NOMO-1 (cell line): ENCODE measurements around the gene NEK8.
"Not testable (repeated sequence)": the region's sequence is repeated elsewhere in the genome, so short reads cannot be mapped to it uniquely, and the experiment has no call there.

Experiments
- DNase-seq, 2 experiments: peaks; one replicate each; lab custom pipeline; 2025; ENCODE audit not compliant: unreplicated experiment in 2 of 2; lab: John Stamatoyannopoulos, UW

NEK8 gene

DNA sequence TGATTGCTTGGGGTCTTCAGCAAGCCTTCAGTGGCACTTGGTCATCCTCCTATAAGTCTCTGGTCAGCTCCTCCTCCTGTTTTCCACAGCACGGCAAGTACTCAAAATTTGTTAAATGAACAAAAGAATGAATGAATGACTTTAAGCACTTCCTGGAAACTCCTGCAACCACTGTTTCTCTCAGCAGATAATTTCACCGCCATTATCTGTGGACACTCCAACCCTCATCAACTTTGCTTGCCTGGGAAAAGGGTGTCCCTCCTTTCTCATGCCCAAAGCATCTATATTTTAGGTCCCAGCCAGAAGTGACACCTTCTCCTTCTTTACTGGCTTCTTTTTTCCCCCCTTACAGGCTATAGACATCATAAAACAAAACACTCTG is 21.3 kb upstream of the NEK8 start:
- no peak for DNase-seq

DNA sequence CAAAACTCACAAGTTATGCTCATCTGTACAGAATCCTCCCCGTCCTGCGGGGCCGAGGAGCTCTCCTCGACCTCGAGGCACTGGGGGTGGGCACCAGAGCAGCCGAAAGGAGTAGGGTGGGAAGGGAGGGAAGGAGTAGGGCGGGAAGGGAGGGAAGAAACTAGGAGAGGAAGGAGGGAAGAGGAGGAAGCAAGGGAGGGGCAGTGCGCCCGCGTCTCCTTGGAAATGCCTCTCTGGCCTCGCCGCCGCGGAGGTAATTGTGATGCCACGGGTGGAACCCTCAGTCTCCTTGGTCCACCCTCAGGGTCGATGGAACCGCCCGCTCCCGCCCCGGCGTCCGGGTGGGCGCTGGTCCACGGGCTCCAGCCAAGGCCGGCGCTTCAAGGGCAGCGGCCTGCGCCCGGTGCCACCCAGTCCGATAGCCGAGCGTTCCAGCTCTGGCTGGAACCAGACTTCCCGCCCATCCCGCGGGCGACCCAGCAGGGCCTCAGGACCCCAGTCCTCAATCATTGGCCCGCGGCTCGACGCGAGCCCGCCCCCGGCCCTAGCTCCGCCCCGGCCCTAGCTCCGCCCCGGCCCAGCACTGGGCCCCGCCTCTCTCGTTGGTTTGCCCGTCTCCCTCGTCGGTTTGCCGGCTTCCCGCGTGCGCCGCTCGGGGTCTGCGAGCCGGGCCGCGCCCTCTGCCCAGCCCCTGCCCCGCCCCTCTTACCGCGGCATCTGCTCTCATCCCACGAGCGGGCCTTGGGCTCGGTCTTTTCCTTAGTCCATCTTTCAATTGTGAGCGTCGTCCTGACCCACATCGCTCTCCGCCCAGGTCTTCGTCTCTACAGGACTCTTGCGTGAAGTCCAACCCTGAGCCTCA is 17.5 kb upstream of the NEK8 start:
- DNase-seq: peak; percentile 80 to 92

DNA sequence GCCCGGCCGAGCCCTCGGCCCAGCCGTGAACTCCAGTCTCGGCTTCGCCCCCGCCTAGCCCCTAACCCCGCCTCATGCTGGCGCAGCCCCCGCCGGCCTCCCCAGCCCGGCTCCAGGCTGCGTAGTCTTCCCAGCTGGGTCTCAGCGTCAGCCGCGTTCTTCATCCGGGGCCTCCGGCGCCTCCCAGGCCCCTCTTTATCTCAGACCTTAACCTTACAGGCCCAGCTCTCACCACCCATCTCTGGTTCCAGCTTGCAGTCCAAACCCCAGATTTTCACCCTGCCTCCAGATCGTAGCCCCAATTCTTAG is 16.9 kb upstream of the NEK8 start, which contains the start of gene PROCA1:
Gene PROCA1, minus strand, starts transcription at position 166 of the 309 bp plus-strand sequence. CDS start 228 bp downstream, outside the sequence.
- peak; percentile 22 to 40 for DNase-seq

DNA sequence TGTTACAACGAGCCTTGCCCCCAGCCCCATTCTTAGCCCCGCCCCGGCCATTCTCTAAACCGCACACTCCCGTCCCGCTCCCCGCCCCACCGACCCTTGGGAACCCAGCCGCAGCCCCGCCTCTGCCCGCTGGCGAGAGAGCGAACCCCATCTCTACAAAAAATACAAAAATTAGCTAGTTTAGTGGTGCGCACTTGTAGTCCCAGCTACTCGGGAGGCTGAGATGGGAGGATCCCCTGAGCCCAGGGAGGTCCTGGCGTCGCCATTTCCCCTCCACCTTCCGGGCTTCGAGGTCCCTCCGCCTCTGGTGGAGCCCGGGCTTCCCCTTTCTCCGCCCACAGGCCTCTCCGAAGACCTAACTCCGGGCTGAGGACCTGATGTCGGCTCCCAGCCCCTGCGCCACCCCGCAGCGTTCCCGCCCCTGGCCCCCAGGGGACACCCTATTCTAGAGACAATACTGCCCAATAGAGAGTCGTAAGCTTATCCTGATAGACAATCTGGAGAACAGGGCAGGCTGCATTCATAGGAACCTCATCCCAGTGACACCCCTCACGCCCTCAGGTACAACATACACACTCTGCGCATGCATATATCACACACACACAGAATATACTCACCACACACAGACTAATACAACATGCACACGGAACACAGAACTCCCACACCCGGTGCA is 16.4 kb upstream of the NEK8 start:
- peak; percentile 61 to 72 for DNase-seq

DNA sequence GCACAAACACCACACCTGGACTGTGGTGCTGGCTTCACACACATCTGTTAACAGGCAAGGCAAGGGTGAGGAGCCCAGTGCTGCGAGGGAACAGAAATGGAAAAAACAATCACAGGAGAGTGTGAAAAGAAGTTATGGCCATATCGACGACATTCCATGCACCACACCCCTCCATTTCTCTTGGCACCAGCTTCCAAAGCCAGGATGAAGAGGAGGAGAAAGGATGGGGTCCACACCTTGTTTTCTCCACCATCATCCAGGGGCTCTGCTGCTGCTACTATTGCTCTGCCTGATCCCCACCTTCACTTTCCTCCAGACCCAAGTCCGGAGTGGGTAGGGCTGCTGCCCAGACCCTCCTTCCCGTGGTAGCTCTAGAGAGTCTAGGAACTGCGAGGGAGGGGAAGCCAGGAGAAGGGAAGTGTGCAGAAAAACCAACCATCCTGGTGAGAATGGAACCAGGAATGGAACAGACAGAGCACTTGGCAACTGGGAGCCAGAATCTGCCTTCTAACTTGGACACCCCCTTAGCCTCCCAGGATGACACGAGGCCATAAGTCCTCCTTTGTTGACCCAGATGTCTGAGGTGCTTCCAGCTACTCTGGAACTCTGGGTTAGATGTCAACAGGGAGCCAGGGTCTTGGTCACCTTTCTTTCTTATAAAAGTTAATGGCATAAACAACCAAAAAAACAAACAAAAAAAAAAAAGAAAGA is 15.7 kb upstream of the NEK8 start:
- DNase-seq: no peak

DNA sequence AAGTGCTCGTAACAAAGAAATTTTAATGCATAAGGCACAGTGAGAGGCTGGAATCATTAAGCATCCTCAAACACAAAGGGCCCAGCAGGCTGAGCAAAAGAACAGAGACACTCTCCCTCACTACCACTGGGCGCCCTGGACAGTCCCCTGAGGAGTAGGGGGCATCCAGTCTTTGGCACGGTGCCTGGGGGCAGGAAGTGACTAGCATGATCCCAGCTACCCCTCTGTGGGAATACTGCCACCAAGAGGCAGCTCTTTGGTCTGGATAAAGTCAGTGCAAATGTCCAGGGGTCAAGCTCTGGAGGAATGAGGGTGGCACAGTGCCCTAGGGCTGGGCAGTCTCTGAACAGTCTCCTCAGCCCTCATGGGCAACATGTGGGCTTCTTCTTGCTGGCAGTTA is 14.3 kb upstream of the NEK8 start:
- no peak for DNase-seq

GRCh38 chr17:28715217-28715616 is 13.4 kb upstream of the NEK8 start:
- DNase-seq: no peak

DNA sequence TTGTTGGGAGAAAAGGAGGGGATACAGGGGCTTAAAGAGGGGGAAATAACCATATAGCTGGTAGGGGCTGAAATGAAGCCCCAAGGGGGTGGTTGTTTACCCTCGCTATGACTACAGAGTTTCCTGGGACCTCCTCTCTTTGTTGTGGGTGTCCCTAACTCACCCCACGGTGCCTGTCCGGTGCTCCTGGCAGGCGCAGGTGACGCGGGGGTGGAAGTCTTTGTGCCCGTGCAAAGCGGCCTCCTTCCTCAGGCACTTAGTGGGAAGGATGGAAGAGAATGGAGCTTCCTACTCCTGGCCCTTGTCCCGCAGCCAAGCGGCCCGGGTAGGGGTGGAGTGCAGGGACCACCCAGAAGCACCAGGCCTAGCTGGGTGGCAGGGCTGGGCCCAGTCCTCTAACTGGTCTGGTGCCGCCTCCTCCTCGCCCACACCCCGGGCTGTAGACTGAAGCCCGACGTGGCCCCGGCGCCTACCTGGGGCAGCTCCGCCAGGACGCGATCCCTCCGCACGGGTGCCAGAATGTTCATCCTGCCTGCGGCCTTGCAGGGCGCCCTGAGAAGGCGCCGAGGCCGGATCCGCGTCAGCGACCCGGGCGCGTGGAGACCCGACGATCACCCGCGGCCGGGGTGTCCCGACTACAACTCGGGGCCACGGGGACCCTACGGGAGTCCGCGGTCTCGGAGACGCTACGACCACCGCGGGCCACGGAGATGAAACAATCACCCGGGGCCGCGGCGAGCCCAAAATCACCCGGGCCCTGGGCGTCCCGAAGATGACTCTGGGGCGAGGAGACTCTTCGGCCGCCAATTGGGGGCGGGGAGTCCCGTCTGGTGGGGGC is 11.6 kb upstream of the NEK8 start:
- DNase-seq: no peak

- peak; percentile 19 to 35 for DNase-seq
These were observed 10.8 kb upstream of the NEK8 start, which contains the start of gene RAB34 for GRCh38 chr17:28717578-28718332. Gene RAB34, minus strand, starts transcription at chr17:28717868. Its CDS starts 602 bp downstream, at chr17:28717266.

DNA sequence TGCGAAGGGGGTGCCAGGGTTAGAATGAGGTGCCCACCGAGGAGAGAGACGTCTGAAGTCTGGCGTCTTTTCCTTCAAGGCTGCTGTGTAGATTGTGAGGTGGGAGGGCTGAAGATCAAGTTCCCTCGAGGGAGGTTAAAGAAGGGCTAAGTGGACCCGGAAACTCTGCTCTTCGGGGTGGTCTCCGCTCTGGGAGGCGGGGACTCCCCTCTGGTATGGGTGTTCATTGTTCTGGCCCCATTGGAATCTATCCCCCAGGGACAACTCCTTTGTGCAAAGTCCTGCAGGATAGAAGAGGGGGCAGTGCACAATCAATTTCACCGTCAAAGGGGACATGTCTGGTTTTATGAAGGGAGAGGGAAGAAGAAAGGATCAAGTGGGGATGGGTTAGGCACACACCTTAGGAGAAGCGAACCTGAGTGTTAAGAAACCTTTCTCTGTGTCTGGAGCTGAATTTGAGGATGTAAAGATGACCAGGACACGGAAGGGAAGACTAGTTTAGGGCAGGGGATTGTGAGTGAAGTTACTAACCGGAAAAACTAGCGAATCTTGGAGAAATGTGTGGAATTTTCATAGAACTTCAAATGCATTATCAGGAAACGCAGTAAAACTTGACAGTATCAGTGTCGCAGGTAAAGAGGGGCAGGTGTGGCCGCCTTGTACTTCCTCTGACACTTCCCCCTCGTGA is 10.1 kb upstream of the NEK8 start:
- DNase-seq: no peak

DNA sequence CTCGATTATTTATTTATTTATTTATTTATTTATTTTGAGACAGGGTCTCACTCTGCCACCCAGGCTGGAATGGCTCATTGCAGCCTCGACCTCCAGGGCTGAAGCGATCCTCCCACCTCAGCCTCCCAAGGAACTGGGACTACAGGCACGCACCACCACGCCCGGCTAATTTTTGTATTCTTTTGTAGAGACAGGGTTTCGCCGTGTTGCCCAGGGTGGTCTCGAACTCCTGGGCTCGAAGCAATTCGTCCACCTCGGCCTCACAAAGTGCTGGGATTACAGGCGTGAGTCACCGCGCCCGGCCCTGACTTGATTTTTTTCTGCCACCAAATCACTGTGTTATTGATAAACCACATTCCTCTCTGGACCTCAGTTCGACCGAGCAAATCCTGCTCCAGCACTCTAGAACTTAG is 9.6 kb upstream of the NEK8 start:
- peak in 1 of 2 experiments; percentile 54 for DNase-seq

- DNase-seq: peak in 1 of 2 experiments; percentile 22
These were observed 8.2 kb upstream of the NEK8 start for GRCh38 chr17:28720247-28720996.

- DNase-seq: not testable (repeated sequence)
These were observed 7.6 kb upstream of the NEK8 start for GRCh38 chr17:28720997-28721329.

DNA sequence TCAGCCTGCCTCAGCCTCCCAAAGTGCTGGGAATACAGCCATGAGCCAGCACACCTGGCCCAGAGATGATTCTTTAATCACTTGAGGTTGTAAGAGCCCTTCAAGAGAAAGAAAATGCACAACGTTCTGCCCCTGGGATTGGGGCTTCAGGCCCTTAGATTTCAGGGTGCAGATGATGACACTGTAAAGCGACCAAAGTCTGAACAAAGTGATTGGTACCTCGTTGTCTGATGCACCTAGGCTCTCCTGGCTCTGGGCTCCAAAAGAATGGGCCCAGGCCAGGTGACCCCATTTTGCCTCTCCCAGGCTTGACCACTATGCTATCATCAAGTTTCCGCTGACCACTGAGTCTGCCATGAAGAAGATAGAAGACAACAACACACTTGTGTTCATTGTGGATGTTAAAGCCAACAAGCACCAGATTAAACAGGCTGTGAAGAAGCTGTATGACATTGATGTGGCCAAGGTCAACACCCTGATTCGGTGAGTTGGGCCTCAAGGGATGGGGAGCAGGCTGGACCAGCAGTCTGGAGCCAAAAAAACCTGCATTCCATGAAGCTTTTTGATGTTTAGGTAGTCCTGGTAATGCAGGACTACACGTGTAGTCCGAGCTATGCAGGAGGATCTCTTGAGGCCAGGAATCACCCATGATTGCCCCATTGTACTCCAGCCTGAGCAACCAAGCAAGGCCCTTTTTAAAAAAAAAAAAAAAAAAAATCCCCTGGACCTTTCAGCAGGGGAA is 6.0 kb upstream of the NEK8 start:
- DNase-seq: no peak

GRCh38 chr17:28723159-28723835 is 5.3 kb upstream of the NEK8 start:
- DNase-seq: no peak

- not testable (repeated sequence) for DNase-seq
These were observed 4.6 kb upstream of the NEK8 start for GRCh38 chr17:28723836-28724499.
